Caco-2 (cell line): Measurements from ENCODE around the gene BACH2. TPM values are rescaled to one million over a fixed set of nuclear protein-coding genes. Genes with fewer than 3 reads are reported as not detected.

ENCODE experiments used
- BruUV-seq: library from RNA; stranded (reverse); fragments of 400-500 nt; replicated peaks from 2 replicates; lab custom pipeline; 2021; lab: Mats Ljungman, UMichigan
- CTCF ChIA-PET: fragments of 300-600 bp; sonication (Branson Sonifier 250); formaldehyde crosslinking; loops from one replicate; lab custom pipeline; 2022; ENCODE audit warnings: antibody characterized with exemption; lab: Charles Lee
- POLR2A ChIA-PET: fragments of 300-600 bp; sonication (Branson Sonifier 250); formaldehyde crosslinking; loops from one replicate; lab custom pipeline; 2022; ENCODE audit warnings: antibody characterized with exemption; lab: Charles Lee
- DNase-seq, 2 experiments: peaks; one replicate each; pipeline versions ENCODE4 v3.0.0 to v3.0.0-alpha.2; 2020 to 2022
- H3K27me3 ChIP-seq: replicated peaks from 2 replicates; pipeline ENCODE4 v1.6.0; 2011; ENCODE audit warnings: low read length; ENCODE audit not compliant: control insufficient read depth, insufficient read depth
- H3K36me3 ChIP-seq: 2 replicates; pipeline ENCODE4 v1.5.1; 2011; ENCODE audit warnings: low read length; ENCODE audit not compliant: control insufficient read depth, insufficient read depth
- H3K4me1 ChIP-seq: fragments of 250-450 bp; sonication (Bioruptor Pico); 2 replicates; pipeline ENCODE4 v1.5.1; 2020; ENCODE audit warnings: mild to moderate bottlenecking
- H3K4me3 ChIP-seq: 2 replicates; pipeline ENCODE4 v1.5.1; 2011; ENCODE audit warnings: low read depth, mild to moderate bottlenecking, control low read depth, low read length
- H3K9me3 ChIP-seq: fragments of 250-450 bp; sonication (Bioruptor Pico); 2 replicates; pipeline ENCODE4 v1.5.1; 2020; ENCODE audit warnings: mild to moderate bottlenecking, moderate library complexity
- H3K27ac Mint-ChIP-seq: one replicate; pipeline ENCODE4 v1.8.0; 2022; ENCODE audit warnings: mixed read lengths; ENCODE audit not compliant: unreplicated experiment
- H3K27me3 Mint-ChIP-seq: one replicate; pipeline ENCODE4 v1.8.0; 2022; ENCODE audit warnings: mixed read lengths; ENCODE audit not compliant: insufficient read depth, unreplicated experiment
- H3K36me3 Mint-ChIP-seq: one replicate; pipeline ENCODE4 v1.8.0; 2022; ENCODE audit warnings: mild to moderate bottlenecking, mixed read lengths; ENCODE audit not compliant: insufficient read depth, unreplicated experiment
- H3K4me1 Mint-ChIP-seq: one replicate; pipeline ENCODE4 v1.8.0; 2022; ENCODE audit warnings: low read depth, mixed read lengths; ENCODE audit not compliant: unreplicated experiment
- H3K4me3 Mint-ChIP-seq: one replicate; pipeline ENCODE4 v1.8.0; 2022; ENCODE audit warnings: mild to moderate bottlenecking, moderate library complexity, mixed read lengths; ENCODE audit not compliant: unreplicated experiment
- H3K9me3 Mint-ChIP-seq: one replicate; pipeline ENCODE4 v1.8.0; 2022; ENCODE audit warnings: mixed read lengths; ENCODE audit not compliant: unreplicated experiment
- CTCF ChIP-seq, 2 experiments: fragments of 200-600 bp in 1 of 2; IDR thresholded peaks; 1 replicate in 1 of 2; 2 replicates in 1 of 2; pipeline versions ENCODE4 v1.5.1 to v1.8.0; 2011 to 2022; ENCODE audit warnings: antibody characterized with exemption in 1 of 2, control low read depth in 1 of 2, inconsistent platforms in 1 of 2, low read depth in 1 of 2, low read length in 1 of 2, mild to moderate bottlenecking in 1 of 2, moderate library complexity in 1 of 2; ENCODE audit not compliant: insufficient read depth in 1 of 2, severe bottlenecking in 1 of 2, unreplicated experiment in 1 of 2
- intact Hi-C: fragments of 100-400 bp; cut with micrococcal nuclease; formaldehyde crosslinking; loops from one replicate; pipeline ENCODE4 v1.10.0; 2022; ENCODE audit not compliant: unreplicated experiment
- total RNA-seq: library from RNA; stranded (reverse); gene quantifications from 2 replicates; pipeline ENCODE4 v1.2.3, GENCODE V29; 2022

Gene BACH2
- total RNA-seq, 1 experiment from 2014 or later = 0.43 TPM

DNA sequence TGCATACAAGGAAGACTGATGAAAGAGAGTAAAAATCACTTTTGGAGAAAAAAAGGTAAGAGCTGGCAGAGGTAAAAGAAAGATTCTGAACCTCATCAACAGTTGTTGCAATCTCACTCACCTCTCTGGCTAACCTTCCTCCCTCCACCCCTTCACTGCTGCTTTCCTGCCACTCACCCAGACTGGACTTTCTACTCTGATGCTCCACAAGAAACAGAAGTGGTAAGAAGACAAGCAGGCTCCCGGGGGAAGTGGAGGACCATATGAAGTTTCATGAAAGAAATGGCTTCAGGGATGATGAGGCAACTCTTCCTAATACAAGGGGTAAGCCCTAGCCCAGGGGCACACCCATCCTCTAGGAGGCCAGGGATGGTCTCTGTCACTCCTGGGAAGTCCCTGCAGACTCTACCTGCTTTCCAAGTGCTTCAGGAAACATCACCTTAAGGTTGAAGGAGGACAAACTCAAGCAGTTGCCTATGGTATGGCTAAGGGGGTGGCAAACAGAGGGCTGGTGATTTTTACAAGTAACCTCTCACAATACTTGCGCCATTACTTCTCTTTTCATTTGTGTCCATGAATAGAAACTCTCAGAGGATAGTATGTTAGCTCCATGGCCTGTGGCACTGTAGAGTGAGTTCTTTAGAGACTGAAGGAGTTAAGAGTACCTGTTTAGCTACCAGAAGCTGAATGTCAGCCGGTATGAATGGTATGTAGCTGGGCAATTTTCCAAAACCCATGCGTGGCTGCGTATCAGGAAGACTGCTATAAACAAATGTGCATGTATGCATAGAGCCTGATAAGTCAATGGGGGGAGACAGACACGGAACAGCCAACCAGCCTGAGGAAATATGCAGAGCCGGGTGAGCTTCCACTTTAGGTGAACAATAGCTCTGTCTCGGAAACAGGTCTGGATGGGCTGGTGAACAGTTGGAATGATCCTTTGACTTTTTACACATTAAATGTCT is 112.0 kb downstream of the BACH2 start:
- Mint-ChIP-seq H3K27ac (no peak overlapping the region), H3K27me3 (no peaks in the 10 kb centered on the region), H3K4me1 (peaks cover 14% of the 10 kb centered on the region), H3K9me3 (no peaks in the 10 kb centered on the region), H3K4me3 (no peak overlapping the region), H3K36me3 (no peaks in the 10 kb centered on the region)
- no peaks in the 10 kb centered on the region for H3K9me3 ChIP-seq
- H3K4me3 ChIP-seq = no peak overlapping the region
- POLR2A ChIA-PET = no interaction called here
- CTCF ChIA-PET = no interaction called here
- H3K27me3 ChIP-seq = no peaks in the 10 kb centered on the region
- TF ChIP-seq CTCF (IDR thresholded peaks at IDR 0.05; ENCODE audit: insufficient read depth in 1 of 2, low read depth in 1 of 2, low read length in 1 of 2, severe bottlenecking in 1 of 2, unreplicated experiment in 1 of 2) = no peak
- BruUV-seq = no TSS peak
- intact Hi-C loops = no loop called here
- H3K4me1 ChIP-seq = peaks cover 10% of the 10 kb centered on the region
- no peaks in the 10 kb centered on the region for H3K36me3 ChIP-seq
- DNase-seq = no peak

DNA sequence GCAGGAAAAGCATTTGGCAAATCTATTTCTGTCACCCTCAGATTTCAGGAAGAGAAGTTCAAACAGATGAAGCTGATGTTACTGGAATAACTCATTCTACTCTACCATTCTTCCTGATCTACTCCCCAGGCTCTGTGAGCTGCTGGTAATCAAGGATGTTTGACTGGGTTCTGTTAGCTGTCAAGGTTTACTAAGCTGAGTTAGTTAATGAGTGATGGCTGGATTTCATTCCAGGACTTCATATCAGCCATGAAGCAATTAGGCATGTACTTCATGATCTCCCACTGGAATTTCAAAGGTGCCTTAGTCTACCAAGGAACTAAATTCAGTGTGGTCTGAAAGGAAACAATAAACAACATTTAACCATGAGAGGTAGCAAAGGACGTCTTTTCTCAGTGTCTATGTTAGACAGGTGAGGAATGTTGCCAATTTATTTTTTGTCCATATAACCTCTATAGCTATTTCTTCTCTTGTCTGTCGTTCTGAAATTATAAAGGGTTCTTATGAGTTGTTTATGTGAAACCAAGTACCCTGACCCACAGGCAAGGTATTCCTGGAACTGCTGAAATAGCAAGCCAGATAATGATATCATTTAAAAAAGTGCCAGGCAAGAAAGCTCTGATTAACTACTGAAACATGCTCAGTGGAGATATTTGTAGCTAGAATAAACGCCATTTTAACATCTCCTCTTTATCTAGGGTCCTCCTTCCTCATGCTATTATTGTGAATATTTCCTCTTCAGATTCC is 112.9 kb downstream of the BACH2 start:
- no peaks in the 10 kb centered on the region for H3K27me3 Mint-ChIP-seq
- CTCF ChIA-PET = no interaction called here
- H3K4me3 Mint-ChIP-seq = no peak overlapping the region
- peaks cover 10% of the 10 kb centered on the region for H3K4me1 ChIP-seq
- POLR2A ChIA-PET = no interaction called here
- H3K27ac Mint-ChIP-seq = no peak overlapping the region
- no TSS peak for BruUV-seq
- H3K4me3 ChIP-seq = no peak overlapping the region
- no peaks in the 10 kb centered on the region for H3K9me3 Mint-ChIP-seq
- H3K9me3 ChIP-seq = no peaks in the 10 kb centered on the region
- no peak for TF ChIP-seq CTCF (IDR thresholded peaks at IDR 0.05; ENCODE audit: insufficient read depth in 1 of 2, low read depth in 1 of 2, low read length in 1 of 2, severe bottlenecking in 1 of 2, unreplicated experiment in 1 of 2)
- no peak for DNase-seq
- H3K36me3 Mint-ChIP-seq = no peaks in the 10 kb centered on the region
- H3K27me3 ChIP-seq = no peaks in the 10 kb centered on the region
- no peaks in the 10 kb centered on the region for H3K36me3 ChIP-seq
- peaks cover 14% of the 10 kb centered on the region for H3K4me1 Mint-ChIP-seq
- intact Hi-C loops = no loop called here

DNA sequence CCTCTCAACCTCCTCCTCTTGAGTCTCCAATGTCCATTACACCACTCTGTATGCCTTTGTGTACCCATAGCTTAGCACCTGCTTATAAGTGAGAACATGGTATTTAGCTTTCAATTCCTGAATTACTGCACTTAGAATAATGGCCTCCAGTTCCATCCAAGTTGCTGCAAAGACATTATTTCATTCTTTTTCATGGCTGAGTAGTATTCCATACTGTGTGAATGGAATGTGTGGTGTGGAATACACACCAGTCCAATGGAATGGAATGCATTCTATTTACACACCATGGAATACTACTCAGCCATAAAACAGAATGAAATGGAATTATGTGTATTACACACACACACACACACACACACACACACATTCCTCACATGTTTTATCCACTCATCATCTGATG is 116.1 kb downstream of the BACH2 start:
- Mint-ChIP-seq H3K4me3 (no peak overlapping the region), H3K9me3 (no peaks in the 10 kb centered on the region), H3K36me3 (no peaks in the 10 kb centered on the region), H3K4me1 (peaks cover 20% of the 10 kb centered on the region), H3K27me3 (no peaks in the 10 kb centered on the region), H3K27ac (no peak overlapping the region)
- POLR2A ChIA-PET = no interaction called here
- Histone ChIP-seq H3K9me3 (no peaks in the 10 kb centered on the region), H3K36me3 (no peaks in the 10 kb centered on the region), H3K27me3 (no peaks in the 10 kb centered on the region), H3K4me3 (no peak overlapping the region), H3K4me1 (peaks cover 10% of the 10 kb centered on the region)
- no peak for DNase-seq
- CTCF ChIA-PET = no interaction called here
- no peak for TF ChIP-seq CTCF (IDR thresholded peaks at IDR 0.05; ENCODE audit: insufficient read depth in 1 of 2, low read depth in 1 of 2, low read length in 1 of 2, severe bottlenecking in 1 of 2, unreplicated experiment in 1 of 2)
- no TSS peak for BruUV-seq
- intact Hi-C loops = no loop called here
